Kidney (tissue), 14 donors: Measurements from ENCODE around the gene KRT75. TPM values are rescaled to one million over a fixed set of nuclear protein-coding genes. Genes with fewer than 3 reads are reported as not detected.

Experiments used
- DNase-seq, 5 donors: peaks; one replicate each; pipeline ENCODE4 v3.0.0-alpha.2; 2013 to 2020
- FAIRE-seq: peaks from 2 replicates; lab custom pipeline; 2012; peaks lifted over from hg19 to GRCh38; lab: Jason Lieb, UNC
- H3K27ac ChIP-seq, 2 donors: one replicate each; pipeline ENCODE4 v1.7.0; 2013; ENCODE audit warnings: low read depth in 2 of 2, low read length in 2 of 2, inconsistent platforms in 1 of 2
- H3K27me3 ChIP-seq: one replicate; pipeline ENCODE4 v1.7.1; 2013; ENCODE audit warnings: low read length, inconsistent platforms; ENCODE audit not compliant: control insufficient read depth, insufficient read depth
- H3K36me3 ChIP-seq, 3 donors: one replicate each; pipeline versions ENCODE4 v1.7.0 to v1.7.1; 2013; ENCODE audit warnings: low read length in 3 of 3, control low read depth in 1 of 3, inconsistent platforms in 1 of 3; ENCODE audit not compliant: insufficient read depth in 3 of 3, control insufficient read depth in 2 of 3
- H3K4me1 ChIP-seq, 3 donors: one replicate each; pipeline versions ENCODE4 v1.7.0 to v1.7.1; 2013; ENCODE audit warnings: low read length in 3 of 3, inconsistent platforms in 1 of 3, low read depth in 1 of 3; ENCODE audit not compliant: control insufficient read depth in 2 of 3, insufficient read depth in 2 of 3
- H3K4me3 ChIP-seq, 3 donors: one replicate each; pipeline versions ENCODE4 v1.7.0 to v1.8.1; 2013; ENCODE audit warnings: low read length in 3 of 3, control low read depth in 1 of 3, inconsistent platforms in 1 of 3
- H3K9ac ChIP-seq, 3 donors: one replicate each; pipeline versions ENCODE4 v1.7.0 to v1.7.1; 2013; ENCODE audit warnings: low read length in 3 of 3, control low read depth in 1 of 3, inconsistent platforms in 1 of 3
- H3K9me3 ChIP-seq, 3 donors: one replicate each; pipeline versions ENCODE4 v1.7.0 to v1.7.1; 2013; ENCODE audit warnings: low read length in 3 of 3, control low read depth in 1 of 3, inconsistent platforms in 1 of 3; ENCODE audit not compliant: control insufficient read depth in 2 of 3, insufficient read depth in 1 of 3
- intact Hi-C: fragments of 100-400 bp; cut with DNase I; formaldehyde crosslinking; loops from one replicate; pipeline ENCODE4 v1.11.1; 2022
- polyA plus RNA-seq: library from polyadenylated mRNA; stranded (reverse); fragments of 350-450 nt; fragmentation: Illumina TruSeq; extraction: RNeasy Lipid Tissue Mini Kit (QIAGEN cat#74804); gene quantifications from one replicate; pipeline ENCODE4 v1.2.3, GENCODE V29; 2014; ENCODE audit warnings: low read depth, low replicate concordance; ENCODE audit not compliant: insufficient read depth
- total RNA-seq: library from RNA; stranded (reverse); fragmentation: NEBNext Ultra II Directional; extraction: Animal tissue kit (Norgen Biotek cat#: 25700); gene quantifications from one replicate; pipeline ENCODE4 v1.2.1, GENCODE V29; 2021
- TF ChIP-seq, protein P1 (sequence below): IDR thresholded peaks from 3 replicates; pipeline ENCODE4 v1.5.1; 2012; ENCODE audit warnings: mild to moderate bottlenecking, moderate library complexity, borderline replicate concordance; ENCODE audit not compliant: insufficient read depth; ENCODE audit errors: extremely low read depth
- donor health status: control.
- donor health status: control.
- donor health status: control.
- donor health status: control.
- donor health status: control.
- donor health status: DM: yes; HTN: yes; CAD: no.
- donor health status: Normal renal cell carcinoma (clear cell type).

KRT75 gene
- total and polyA plus RNA-seq, 2 donors from 2014 or later = not detected

DNA sequence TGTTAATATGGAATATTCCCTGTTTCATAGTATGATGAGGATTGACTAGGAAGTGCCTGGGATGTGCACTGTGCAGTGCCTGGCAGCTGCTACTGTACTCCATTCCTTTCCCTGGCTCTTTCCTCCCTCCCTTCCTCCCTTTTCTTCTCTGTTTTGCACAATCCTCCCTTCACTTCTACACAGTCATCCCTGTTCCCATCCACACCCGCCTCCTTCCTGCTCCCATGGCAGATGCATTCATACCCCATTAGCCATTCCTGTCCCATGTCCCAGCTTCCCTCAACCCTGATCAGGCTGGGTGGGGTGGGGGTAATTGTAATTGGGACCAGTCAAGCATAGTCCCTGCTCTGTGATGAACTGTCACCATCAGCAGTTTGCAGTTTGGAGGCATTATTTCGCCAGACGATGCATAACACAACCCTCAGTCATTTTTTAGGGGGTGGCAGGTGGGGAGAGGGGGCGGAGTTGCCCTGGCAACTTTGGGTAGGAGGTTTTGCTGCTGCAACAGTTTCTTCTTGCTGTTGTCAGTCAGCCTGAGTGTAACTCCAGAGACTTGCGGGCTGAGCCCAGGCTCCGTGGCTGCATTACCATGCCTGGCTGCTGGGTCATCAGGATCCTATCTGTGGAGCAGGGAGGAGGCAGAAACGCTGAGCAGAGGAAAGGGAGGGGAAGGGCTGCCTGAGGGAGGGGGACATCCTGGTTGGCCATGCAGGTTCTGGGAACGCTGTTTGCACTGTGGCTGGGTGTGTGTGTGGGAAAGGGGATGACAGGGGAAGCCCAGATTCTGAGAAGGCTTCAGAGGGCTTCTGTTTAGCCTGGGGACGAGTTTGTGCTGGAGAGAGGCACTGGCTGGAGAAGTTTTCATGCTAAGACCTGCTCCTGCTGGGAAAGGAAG lies 44.6 kb downstream of the KRT75 start:
- intact Hi-C loops = loop anchor here (10.0 kb wide), 1 partner anchor 115 kb away; no protein-coding TSS in a partner anchor
- H3K4me3 ChIP-seq = no peak overlapping the region
- no peaks in the 10 kb centered on the region for H3K4me1 ChIP-seq
- TF ChIP-seq, protein P1, sequence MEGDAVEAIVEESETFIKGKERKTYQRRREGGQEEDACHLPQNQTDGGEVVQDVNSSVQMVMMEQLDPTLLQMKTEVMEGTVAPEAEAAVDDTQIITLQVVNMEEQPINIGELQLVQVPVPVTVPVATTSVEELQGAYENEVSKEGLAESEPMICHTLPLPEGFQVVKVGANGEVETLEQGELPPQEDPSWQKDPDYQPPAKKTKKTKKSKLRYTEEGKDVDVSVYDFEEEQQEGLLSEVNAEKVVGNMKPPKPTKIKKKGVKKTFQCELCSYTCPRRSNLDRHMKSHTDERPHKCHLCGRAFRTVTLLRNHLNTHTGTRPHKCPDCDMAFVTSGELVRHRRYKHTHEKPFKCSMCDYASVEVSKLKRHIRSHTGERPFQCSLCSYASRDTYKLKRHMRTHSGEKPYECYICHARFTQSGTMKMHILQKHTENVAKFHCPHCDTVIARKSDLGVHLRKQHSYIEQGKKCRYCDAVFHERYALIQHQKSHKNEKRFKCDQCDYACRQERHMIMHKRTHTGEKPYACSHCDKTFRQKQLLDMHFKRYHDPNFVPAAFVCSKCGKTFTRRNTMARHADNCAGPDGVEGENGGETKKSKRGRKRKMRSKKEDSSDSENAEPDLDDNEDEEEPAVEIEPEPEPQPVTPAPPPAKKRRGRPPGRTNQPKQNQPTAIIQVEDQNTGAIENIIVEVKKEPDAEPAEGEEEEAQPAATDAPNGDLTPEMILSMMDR = no peak
- FAIRE-seq (no peak), DNase-seq (peak; percentile 25 to 44 (median 35))
- H3K36me3 ChIP-seq = no peaks in the 10 kb centered on the region
- no peak overlapping the region for H3K9ac ChIP-seq
- no peaks in the 10 kb centered on the region for H3K27me3 ChIP-seq
- no peak overlapping the region for H3K27ac ChIP-seq
- H3K9me3 ChIP-seq = no peaks in the 10 kb centered on the region

DNA sequence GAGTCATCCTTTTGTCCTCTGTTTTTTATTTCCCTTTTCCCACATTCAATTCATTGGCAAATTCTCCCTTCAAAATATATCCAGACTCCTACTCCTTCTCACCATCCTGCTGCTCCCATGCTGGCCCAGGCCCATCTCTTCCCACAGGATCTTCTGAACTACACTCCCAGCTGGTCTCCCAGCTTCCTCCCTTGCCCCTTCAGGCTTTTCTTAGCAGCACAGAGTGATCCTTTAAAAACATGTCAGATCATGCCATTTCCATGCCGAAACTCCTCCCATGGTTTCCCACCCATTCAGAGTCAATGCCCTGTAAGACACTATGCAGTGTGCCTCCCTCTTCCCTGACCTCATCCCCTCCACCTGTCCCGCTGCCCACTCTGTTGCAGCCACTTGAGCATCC lies 46.3 kb downstream of the KRT75 start:
- intact Hi-C loops = loop anchor here (10.0 kb wide), 1 partner anchor 117 kb away; no protein-coding TSS in a partner anchor
- Histone ChIP-seq H3K4me1 (no peaks in the 10 kb centered on the region), H3K9ac (no peak overlapping the region), H3K27ac (no peak overlapping the region), H3K27me3 (no peaks in the 10 kb centered on the region), H3K4me3 (no peak overlapping the region), H3K9me3 (no peaks in the 10 kb centered on the region), H3K36me3 (no peaks in the 10 kb centered on the region)
- FAIRE-seq (no peak), DNase-seq (no peak)
- TF ChIP-seq, protein P1 = no peak

- H3K36me3 ChIP-seq = no peaks in the 10 kb centered on the region
- DNase-seq (no peak), FAIRE-seq (no peak)
- no peak within 1 kb of the TSS for H3K9ac ChIP-seq
- no peak within 1 kb of the TSS for H3K27ac ChIP-seq
- intact Hi-C loops = loop anchor here (10.0 kb wide), 1 partner anchor 120 kb away; no protein-coding TSS in a partner anchor
- no peaks in the 10 kb centered on the region for H3K4me1 ChIP-seq
- H3K9me3 ChIP-seq = no peaks in the 10 kb centered on the region
- TF ChIP-seq, protein P1 = no peak
- no peak within 1 kb of the TSS for H3K4me3 ChIP-seq
- no peaks in the 10 kb centered on the region for H3K27me3 ChIP-seq
These were observed 48.9 kb downstream of the KRT75 start, which contains the start of gene KRT84 for GRCh38 chr12:52385226-52385702. KRT84 (minus strand) TSS chr12:52385652; CDS start chr12:52385585, 67 bp downstream.
